Measurements from ENCODE around the gene TSLP. TPM values are rescaled to one million over a fixed set of nuclear protein-coding genes. Genes with fewer than 3 reads are reported as not detected.

Gene TSLP
- total and polyA plus RNA-seq, 2 experiments from 2014 or later: 0.07 to 0.27 TPM

DNA sequence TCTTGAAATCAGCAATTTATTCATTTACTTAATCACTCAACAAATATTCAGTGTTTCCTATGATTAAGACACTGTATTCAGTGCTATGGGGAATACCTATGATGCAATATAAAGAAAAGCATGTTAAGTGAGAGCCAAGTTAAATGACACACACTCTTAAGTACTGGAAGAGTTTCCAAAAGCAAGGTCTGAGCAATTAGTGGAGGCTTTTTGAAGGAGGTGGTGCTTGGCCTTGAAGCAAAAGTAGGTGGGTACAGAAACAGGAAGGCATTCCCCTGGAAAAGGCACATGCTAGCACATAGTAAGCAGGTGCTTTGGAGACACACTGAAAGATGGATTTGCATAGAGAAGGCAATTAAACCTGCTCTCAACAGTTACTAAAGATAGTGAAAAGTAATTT, 4.0 kb downstream of the TSLP start:
- TF ChIP-seq CTCF (IDR thresholded peaks at IDR 0.05; ENCODE audit: poor library complexity) (no peak), EZH2phosphoT487 (IDR thresholded peaks at IDR 0.05; ENCODE audit: low read depth, severe bottlenecking, unreplicated experiment) (no peak), EZH2 (IDR thresholded peaks at IDR 0.05; ENCODE audit: borderline replicate concordance) (no peak)
- no peak overlapping the region for H2AFZ ChIP-seq
- peaks cover 51% of the 10 kb centered on the region for H3K27me3 ChIP-seq
- no peak overlapping the region for H3K4me3 ChIP-seq
- H3K4me2 ChIP-seq: no peak overlapping the region
- H3K9me2 ChIP-seq (replicated peaks; ENCODE audit: insufficient read depth): no peaks in the 10 kb centered on the region
- no peak overlapping the region for H3K27ac ChIP-seq
- no peaks in the 10 kb centered on the region for H3K9me3 ChIP-seq (ENCODE audit: low read depth)
- peaks cover 4% of the 10 kb centered on the region for H3K4me1 ChIP-seq (ENCODE audit: insufficient read depth)
- no peak for DNase-seq (ENCODE audit: low spot score)
- no peaks in the 10 kb centered on the region for H3K36me3 ChIP-seq (replicated peaks; ENCODE audit: insufficient read depth, low read depth)
- no peaks in the 10 kb centered on the region for H4K20me1 ChIP-seq (ENCODE audit: insufficient read depth, poor library complexity, severe bottlenecking)
- no peaks in the 10 kb centered on the region for H3K79me2 ChIP-seq

GRCh38 chr5:111076091-111076490, 4.6 kb downstream of the TSLP start:
- no peak for DNase-seq (ENCODE audit: low spot score)
- no peaks in the 10 kb centered on the region for H3K4me1 ChIP-seq (ENCODE audit: insufficient read depth)
- no peak overlapping the region for H3K4me3 ChIP-seq
- no peaks in the 10 kb centered on the region for H3K79me2 ChIP-seq
- no peak overlapping the region for H3K27ac ChIP-seq
- no peaks in the 10 kb centered on the region for H4K20me1 ChIP-seq (ENCODE audit: insufficient read depth, poor library complexity, severe bottlenecking)
- no peaks in the 10 kb centered on the region for H3K9me3 ChIP-seq (ENCODE audit: low read depth)
- H2AFZ ChIP-seq: no peak overlapping the region
- peaks cover 45% of the 10 kb centered on the region for H3K27me3 ChIP-seq
- WGBS (ENCODE audit: low lambda C conversion rate, missing lambda C conversion rate): 92% methylated on average over 1 of the region's 1 CpG
- no peak overlapping the region for H3K4me2 ChIP-seq
- TF ChIP-seq EZH2phosphoT487 (IDR thresholded peaks at IDR 0.05; ENCODE audit: low read depth, severe bottlenecking, unreplicated experiment) (no peak), CTCF (IDR thresholded peaks at IDR 0.05; ENCODE audit: poor library complexity) (no peak), EZH2 (IDR thresholded peaks at IDR 0.05; ENCODE audit: borderline replicate concordance) (no peak)
- H3K36me3 ChIP-seq (replicated peaks; ENCODE audit: insufficient read depth, low read depth): no peaks in the 10 kb centered on the region
- H3K9me2 ChIP-seq (replicated peaks; ENCODE audit: insufficient read depth): no peaks in the 10 kb centered on the region

DNA sequence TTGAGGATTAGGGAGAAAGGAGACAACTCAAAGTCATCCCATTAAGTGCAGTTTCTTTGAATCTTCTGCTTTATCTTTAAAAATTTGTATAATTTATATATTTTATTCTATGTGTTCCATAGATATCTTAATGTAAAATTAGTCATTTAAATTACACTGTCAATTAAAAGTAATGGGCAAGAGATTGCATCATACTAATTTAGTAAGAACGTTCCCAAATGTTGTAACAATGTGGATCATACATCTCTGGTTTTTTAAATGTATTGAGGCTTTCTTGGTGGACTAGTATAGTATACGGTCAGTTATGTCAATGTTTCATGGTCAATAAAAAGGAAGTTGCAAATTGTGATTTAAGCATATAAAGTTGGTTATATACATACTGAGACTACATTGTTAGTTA, 6.2 kb downstream of the TSLP start:
- peaks cover 29% of the 10 kb centered on the region for H3K27me3 ChIP-seq
- no peak overlapping the region for H3K27ac ChIP-seq
- H3K4me1 ChIP-seq (ENCODE audit: insufficient read depth): no peaks in the 10 kb centered on the region
- TF ChIP-seq EZH2 (IDR thresholded peaks at IDR 0.05; ENCODE audit: borderline replicate concordance): no peak
- TF ChIP-seq EZH2phosphoT487 (IDR thresholded peaks at IDR 0.05; ENCODE audit: low read depth, severe bottlenecking, unreplicated experiment): no peak
- no peak for TF ChIP-seq CTCF (IDR thresholded peaks at IDR 0.05; ENCODE audit: poor library complexity)
- DNase-seq (ENCODE audit: low spot score): no peak
- 86% methylated on average over 2 of the region's 2 CpGs for WGBS (ENCODE audit: low lambda C conversion rate, missing lambda C conversion rate)
- H3K4me3 ChIP-seq: no peak overlapping the region
- no peaks in the 10 kb centered on the region for H3K9me2 ChIP-seq (replicated peaks; ENCODE audit: insufficient read depth)
- H3K4me2 ChIP-seq: no peak overlapping the region
- no peak overlapping the region for H2AFZ ChIP-seq
- no peaks in the 10 kb centered on the region for H3K36me3 ChIP-seq (replicated peaks; ENCODE audit: insufficient read depth, low read depth)
- no peaks in the 10 kb centered on the region for H3K79me2 ChIP-seq
- H3K9me3 ChIP-seq (ENCODE audit: low read depth): no peaks in the 10 kb centered on the region
- no peaks in the 10 kb centered on the region for H4K20me1 ChIP-seq (ENCODE audit: insufficient read depth, poor library complexity, severe bottlenecking)

- WGBS (ENCODE audit: low lambda C conversion rate, missing lambda C conversion rate): 86% methylated on average over 1 of the region's 1 CpG
- H3K4me2 ChIP-seq: no peak overlapping the region
- no peak overlapping the region for H2AFZ ChIP-seq
- H3K36me3 ChIP-seq (replicated peaks; ENCODE audit: insufficient read depth, low read depth): no peaks in the 10 kb centered on the region
- no peak for DNase-seq (ENCODE audit: low spot score)
- no peaks in the 10 kb centered on the region for H3K9me3 ChIP-seq (ENCODE audit: low read depth)
- H3K79me2 ChIP-seq: no peaks in the 10 kb centered on the region
- H4K20me1 ChIP-seq (ENCODE audit: insufficient read depth, poor library complexity, severe bottlenecking): no peaks in the 10 kb centered on the region
- no peak overlapping the region for H3K27ac ChIP-seq
- no peak for TF ChIP-seq EZH2 (IDR thresholded peaks at IDR 0.05; ENCODE audit: borderline replicate concordance)
- no peak for TF ChIP-seq EZH2phosphoT487 (IDR thresholded peaks at IDR 0.05; ENCODE audit: low read depth, severe bottlenecking, unreplicated experiment)
- TF ChIP-seq CTCF (IDR thresholded peaks at IDR 0.05; ENCODE audit: poor library complexity): no peak
- H3K4me1 ChIP-seq (ENCODE audit: insufficient read depth): no peaks in the 10 kb centered on the region
- peaks cover 21% of the 10 kb centered on the region for H3K27me3 ChIP-seq
- H3K4me3 ChIP-seq: no peak overlapping the region
- no peaks in the 10 kb centered on the region for H3K9me2 ChIP-seq (replicated peaks; ENCODE audit: insufficient read depth)
Measured at GRCh38 chr5:111079846-111080245, 8.3 kb downstream of the TSLP start.

Measured in hepatocyte (in vitro differentiated cells).